Nephron progenitor cell (in vitro differentiated cells): Measurements from ENCODE around the gene PHACTR1.

Source experiments
- DNase-seq: peaks from one replicate; pipeline ENCODE4 v3.0.0; 2021
- H3K27ac Mint-ChIP-seq: 2 replicates; pipeline ENCODE4 v1.8.0; 2021; ENCODE audit warnings: mild to moderate bottlenecking, moderate library complexity, mixed read lengths
- H3K27me3 Mint-ChIP-seq: 2 replicates; pipeline ENCODE4 v1.8.0; 2021; ENCODE audit warnings: mild to moderate bottlenecking, low read depth, mixed read lengths; ENCODE audit not compliant: poor library complexity
- H3K36me3 Mint-ChIP-seq: 2 replicates; pipeline ENCODE4 v1.8.0; 2021; ENCODE audit warnings: low read depth, mixed read lengths
- H3K4me1 Mint-ChIP-seq: 2 replicates; pipeline ENCODE4 v1.8.0; 2021; ENCODE audit warnings: mixed read lengths
- H3K4me3 Mint-ChIP-seq: 2 replicates; pipeline ENCODE4 v1.8.0; 2021; ENCODE audit warnings: mild to moderate bottlenecking, moderate library complexity, mixed read lengths
- H3K9me3 Mint-ChIP-seq: 2 replicates; pipeline ENCODE4 v1.8.0; 2021; ENCODE audit warnings: mild to moderate bottlenecking, moderate library complexity, mixed read lengths
- CTCF ChIP-seq: fragments of 200-600 bp; sonication (generic); IDR thresholded peaks from 2 replicates; pipeline ENCODE4 v1.5.0; 2021; ENCODE audit warnings: antibody characterized with exemption

PHACTR1 gene

GRCh38 chr6:13096084-13096483, 379.5 kb downstream of the PHACTR1 start:
- Mint-ChIP-seq H3K27me3 (peaks cover 19% of the 10 kb centered on the region), H3K36me3 (no peaks in the 10 kb centered on the region), H3K4me1 (peaks cover 15% of the 10 kb centered on the region), H3K27ac (no peak overlapping the region), H3K4me3 (no peak overlapping the region), H3K9me3 (peaks cover 6% of the 10 kb centered on the region)
- TF ChIP-seq CTCF: no peak
- DNase-seq: no peak

- Mint-ChIP-seq H3K27ac (no peak overlapping the region), H3K4me1 (peaks cover 15% of the 10 kb centered on the region), H3K9me3 (no peaks in the 10 kb centered on the region), H3K36me3 (no peaks in the 10 kb centered on the region), H3K27me3 (peaks cover 20% of the 10 kb centered on the region), H3K4me3 (no peak overlapping the region)
- no peak for TF ChIP-seq CTCF
- DNase-seq: no peak
Measured at GRCh38 chr6:13097454-13097853, 380.9 kb downstream of the PHACTR1 start.

- peaks cover 15% of the 10 kb centered on the region for H3K4me1 Mint-ChIP-seq
- peaks cover 20% of the 10 kb centered on the region for H3K27me3 Mint-ChIP-seq
- no peak for DNase-seq
- no peaks in the 10 kb centered on the region for H3K36me3 Mint-ChIP-seq
- no peak overlapping the region for H3K4me3 Mint-ChIP-seq
- H3K9me3 Mint-ChIP-seq: no peaks in the 10 kb centered on the region
- no peak for TF ChIP-seq CTCF
- H3K27ac Mint-ChIP-seq: no peak overlapping the region
Measured at GRCh38 chr6:13098006-13098405, 381.4 kb downstream of the PHACTR1 start.

- H3K27me3 Mint-ChIP-seq: peaks cover 20% of the 10 kb centered on the region
- H3K27ac Mint-ChIP-seq: no peak overlapping the region
- H3K36me3 Mint-ChIP-seq: no peaks in the 10 kb centered on the region
- no peak for TF ChIP-seq CTCF
- H3K4me1 Mint-ChIP-seq: peaks cover 15% of the 10 kb centered on the region
- H3K4me3 Mint-ChIP-seq: no peak overlapping the region
- no peaks in the 10 kb centered on the region for H3K9me3 Mint-ChIP-seq
- DNase-seq: no peak
Measured at GRCh38 chr6:13098793-13099570, 382.4 kb downstream of the PHACTR1 start.

- no peak for DNase-seq
- no peak for TF ChIP-seq CTCF
- peaks cover 15% of the 10 kb centered on the region for H3K4me1 Mint-ChIP-seq
- no peaks in the 10 kb centered on the region for H3K36me3 Mint-ChIP-seq
- H3K27ac Mint-ChIP-seq: no peak overlapping the region
- peaks cover 19% of the 10 kb centered on the region for H3K27me3 Mint-ChIP-seq
- H3K4me3 Mint-ChIP-seq: no peak overlapping the region
- H3K9me3 Mint-ChIP-seq: no peaks in the 10 kb centered on the region
Measured at GRCh38 chr6:13099771-13100170, 383.2 kb downstream of the PHACTR1 start.

GRCh38 chr6:13101409-13101808, 384.8 kb downstream of the PHACTR1 start:
- no peaks in the 10 kb centered on the region for H3K9me3 Mint-ChIP-seq
- no peak overlapping the region for H3K4me3 Mint-ChIP-seq
- H3K36me3 Mint-ChIP-seq: no peaks in the 10 kb centered on the region
- TF ChIP-seq CTCF: no peak
- H3K27me3 Mint-ChIP-seq: peaks cover 13% of the 10 kb centered on the region
- DNase-seq: no peak
- no peaks in the 10 kb centered on the region for H3K4me1 Mint-ChIP-seq
- no peak overlapping the region for H3K27ac Mint-ChIP-seq
